ENCODE results near the gene PCDH15.

GRCh38 chr10:54091237-54091636, 709.8 kb downstream of the PCDH15 start:
- TF ChIP-seq, protein P1, sequence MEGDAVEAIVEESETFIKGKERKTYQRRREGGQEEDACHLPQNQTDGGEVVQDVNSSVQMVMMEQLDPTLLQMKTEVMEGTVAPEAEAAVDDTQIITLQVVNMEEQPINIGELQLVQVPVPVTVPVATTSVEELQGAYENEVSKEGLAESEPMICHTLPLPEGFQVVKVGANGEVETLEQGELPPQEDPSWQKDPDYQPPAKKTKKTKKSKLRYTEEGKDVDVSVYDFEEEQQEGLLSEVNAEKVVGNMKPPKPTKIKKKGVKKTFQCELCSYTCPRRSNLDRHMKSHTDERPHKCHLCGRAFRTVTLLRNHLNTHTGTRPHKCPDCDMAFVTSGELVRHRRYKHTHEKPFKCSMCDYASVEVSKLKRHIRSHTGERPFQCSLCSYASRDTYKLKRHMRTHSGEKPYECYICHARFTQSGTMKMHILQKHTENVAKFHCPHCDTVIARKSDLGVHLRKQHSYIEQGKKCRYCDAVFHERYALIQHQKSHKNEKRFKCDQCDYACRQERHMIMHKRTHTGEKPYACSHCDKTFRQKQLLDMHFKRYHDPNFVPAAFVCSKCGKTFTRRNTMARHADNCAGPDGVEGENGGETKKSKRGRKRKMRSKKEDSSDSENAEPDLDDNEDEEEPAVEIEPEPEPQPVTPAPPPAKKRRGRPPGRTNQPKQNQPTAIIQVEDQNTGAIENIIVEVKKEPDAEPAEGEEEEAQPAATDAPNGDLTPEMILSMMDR (IDR thresholded peaks at IDR 0.05 in 2 of 3, conservative IDR thresholded peaks at IDR 0.05 in 1 of 3; ENCODE audit: insufficient read depth in 2 of 3, low read depth in 1 of 3, low read length in 3 of 3) = no peak
- TF ChIP-seq PYGO2 (tag; IDR thresholded peaks at IDR 0.05) (no peak), FIP1L1 (IDR thresholded peaks at IDR 0.05; ENCODE audit: low read depth, low read length, poor library complexity, severe bottlenecking) (no peak), E2F1 (CRISPR knock-in tag; IDR thresholded peaks at IDR 0.05) (no peak), ZNF239 (CRISPR knock-in tag; IDR thresholded peaks at IDR 0.05) (no peak), E2F3 (CRISPR knock-in tag; IDR thresholded peaks at IDR 0.05) (no peak), ID3 (CRISPR knock-in tag; IDR thresholded peaks at IDR 0.05) (no peak), ID3 (tag; IDR thresholded peaks at IDR 0.05) (no peak), ZNF140 (CRISPR knock-in tag; IDR thresholded peaks at IDR 0.05) (no peak), CHD4 (IDR thresholded peaks at IDR 0.05; ENCODE audit: insufficient read depth, insufficient replicate concordance, low read depth, low read length, poor library complexity, severe bottlenecking) (no peak), ZNF121 (CRISPR knock-in tag; conservative IDR thresholded peaks at IDR 0.05) (no peak), SMARCA4 (IDR thresholded peaks at IDR 0.05) (no peak), MYC (IDR thresholded peaks at IDR 0.05; ENCODE audit: low read depth, low read length) (no peak), MYC (CRISPR knock-in tag; IDR thresholded peaks at IDR 0.05; ENCODE audit: borderline replicate concordance, low read depth) (no peak), PPARD (CRISPR knock-in tag; IDR thresholded peaks at IDR 0.05) (no peak)
- TF ChIP-seq, protein P2, sequence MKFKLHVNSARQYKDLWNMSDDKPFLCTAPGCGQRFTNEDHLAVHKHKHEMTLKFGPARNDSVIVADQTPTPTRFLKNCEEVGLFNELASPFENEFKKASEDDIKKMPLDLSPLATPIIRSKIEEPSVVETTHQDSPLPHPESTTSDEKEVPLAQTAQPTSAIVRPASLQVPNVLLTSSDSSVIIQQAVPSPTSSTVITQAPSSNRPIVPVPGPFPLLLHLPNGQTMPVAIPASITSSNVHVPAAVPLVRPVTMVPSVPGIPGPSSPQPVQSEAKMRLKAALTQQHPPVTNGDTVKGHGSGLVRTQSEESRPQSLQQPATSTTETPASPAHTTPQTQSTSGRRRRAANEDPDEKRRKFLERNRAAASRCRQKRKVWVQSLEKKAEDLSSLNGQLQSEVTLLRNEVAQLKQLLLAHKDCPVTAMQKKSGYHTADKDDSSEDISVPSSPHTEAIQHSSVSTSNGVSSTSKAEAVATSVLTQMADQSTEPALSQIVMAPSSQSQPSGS (CRISPR knock-in tag; IDR thresholded peaks at IDR 0.05) = no peak

Measured in K562 (cell line).